ENCODE measurements around the gene EEF2. TPM values are rescaled to one million over a fixed set of nuclear protein-coding genes. Genes with fewer than 3 reads are reported as not detected.

Gene EEF2
- total RNA-seq = 1,000 to 10,000 TPM; 3,340 to 3,392 TPM

GRCh38 chr19:3984908-3985642, at the start of gene EEF2:
Gene EEF2, minus strand, starts transcription at chr19:3985463. Its CDS starts 83 bp downstream, at chr19:3985380.
- peaks cover 12% of the 10 kb centered on the region for H3K27me3 Mint-ChIP-seq
- H3K27ac Mint-ChIP-seq = peak within 1 kb of the TSS; percentile 98
- peaks cover 45% of the 10 kb centered on the region for H3K4me1 Mint-ChIP-seq
- H3K9me3 Mint-ChIP-seq = no peaks in the 10 kb centered on the region
- DNase-seq = peak; percentile 88
- peaks cover 42% of the 10 kb centered on the region for H3K36me3 Mint-ChIP-seq
- peak within 1 kb of the TSS; percentile 98 for H3K4me3 Mint-ChIP-seq

- no peaks in the 10 kb centered on the region for H3K9me3 Mint-ChIP-seq
- H3K27ac Mint-ChIP-seq = no peak overlapping the region
- no peaks in the 10 kb centered on the region for H3K27me3 Mint-ChIP-seq
- H3K36me3 Mint-ChIP-seq = no peaks in the 10 kb centered on the region
- no peaks in the 10 kb centered on the region for H3K4me1 Mint-ChIP-seq
- H3K4me3 Mint-ChIP-seq = no peak overlapping the region
- no peak for DNase-seq
Measured at GRCh38 chr19:4034048-4035017, 49.1 kb upstream of the EEF2 start.

- Mint-ChIP-seq H3K9me3 (no peaks in the 10 kb centered on the region), H3K36me3 (no peaks in the 10 kb centered on the region), H3K4me3 (no peak overlapping the region), H3K27ac (no peak overlapping the region), H3K4me1 (no peaks in the 10 kb centered on the region), H3K27me3 (no peaks in the 10 kb centered on the region)
- no peak for DNase-seq
Measured at GRCh38 chr19:4033028-4033956, 48.0 kb upstream of the EEF2 start.

- no peak for DNase-seq
- Mint-ChIP-seq H3K4me3 (no peak overlapping the region), H3K9me3 (no peaks in the 10 kb centered on the region), H3K27me3 (no peaks in the 10 kb centered on the region), H3K27ac (no peak overlapping the region), H3K4me1 (no peaks in the 10 kb centered on the region), H3K36me3 (no peaks in the 10 kb centered on the region)
Measured at GRCh38 chr19:4032436-4032835, 47.2 kb upstream of the EEF2 start.

- no peaks in the 10 kb centered on the region for H3K36me3 Mint-ChIP-seq
- no peak for DNase-seq
- no peak overlapping the region for H3K4me3 Mint-ChIP-seq
- H3K9me3 Mint-ChIP-seq = no peaks in the 10 kb centered on the region
- H3K27me3 Mint-ChIP-seq = no peaks in the 10 kb centered on the region
- H3K4me1 Mint-ChIP-seq = no peaks in the 10 kb centered on the region
- H3K27ac Mint-ChIP-seq = no peak overlapping the region
Measured at GRCh38 chr19:4031420-4031819, 46.2 kb upstream of the EEF2 start.

GRCh38 chr19:4030981-4031380, 45.7 kb upstream of the EEF2 start:
- no peaks in the 10 kb centered on the region for H3K9me3 Mint-ChIP-seq

GRCh38 chr19:4030552-4030951, 45.3 kb upstream of the EEF2 start:
- DNase-seq = no peak
- no peaks in the 10 kb centered on the region for H3K9me3 Mint-ChIP-seq
- H3K27ac Mint-ChIP-seq = no peak overlapping the region
- H3K4me1 Mint-ChIP-seq = no peaks in the 10 kb centered on the region
- no peak overlapping the region for H3K4me3 Mint-ChIP-seq
- H3K27me3 Mint-ChIP-seq = no peaks in the 10 kb centered on the region
- no peaks in the 10 kb centered on the region for H3K36me3 Mint-ChIP-seq

More at GRCh38 chr19:4030981-4031380, 45.7 kb upstream of the EEF2 start:
- Mint-ChIP-seq H3K27me3 (no peaks in the 10 kb centered on the region), H3K4me1 (no peaks in the 10 kb centered on the region), H3K4me3 (no peak overlapping the region), H3K27ac (no peak overlapping the region), H3K36me3 (no peaks in the 10 kb centered on the region)
- no peak for DNase-seq

GRCh38 chr19:4029247-4029614, 44.0 kb upstream of the EEF2 start:
- Mint-ChIP-seq H3K4me1 (no peaks in the 10 kb centered on the region), H3K9me3 (no peaks in the 10 kb centered on the region), H3K27me3 (no peaks in the 10 kb centered on the region), H3K4me3 (no peak overlapping the region), H3K27ac (no peak overlapping the region), H3K36me3 (no peaks in the 10 kb centered on the region)
- DNase-seq = no peak

GRCh38 chr19:4028334-4029246, 43.3 kb upstream of the EEF2 start:
- Mint-ChIP-seq H3K27me3 (no peaks in the 10 kb centered on the region), H3K27ac (no peak overlapping the region), H3K36me3 (no peaks in the 10 kb centered on the region), H3K9me3 (no peaks in the 10 kb centered on the region), H3K4me1 (no peaks in the 10 kb centered on the region), H3K4me3 (no peak overlapping the region)
- no peak for DNase-seq

GRCh38 chr19:4027146-4027545, 41.9 kb upstream of the EEF2 start:
- Mint-ChIP-seq H3K4me3 (no peak overlapping the region), H3K27me3 (no peaks in the 10 kb centered on the region), H3K27ac (no peak overlapping the region), H3K4me1 (no peaks in the 10 kb centered on the region), H3K9me3 (no peaks in the 10 kb centered on the region), H3K36me3 (peaks cover under 1% of the 10 kb centered on the region)
- DNase-seq = no peak

GRCh38 chr19:4025317-4025716, 40.1 kb upstream of the EEF2 start:
- Mint-ChIP-seq H3K9me3 (no peaks in the 10 kb centered on the region), H3K27ac (no peak overlapping the region)

GRCh38 chr19:4023600-4024398, 38.5 kb upstream of the EEF2 start:
- Mint-ChIP-seq H3K4me1 (no peaks in the 10 kb centered on the region), H3K9me3 (no peaks in the 10 kb centered on the region), H3K4me3 (no peak overlapping the region), H3K27me3 (no peaks in the 10 kb centered on the region), H3K27ac (no peak overlapping the region), H3K36me3 (peaks cover 8% of the 10 kb centered on the region)
- DNase-seq = no peak

More at GRCh38 chr19:4025317-4025716, 40.1 kb upstream of the EEF2 start:
- DNase-seq = no peak
- Mint-ChIP-seq H3K36me3 (peaks cover 8% of the 10 kb centered on the region), H3K4me1 (no peaks in the 10 kb centered on the region), H3K4me3 (no peak overlapping the region), H3K27me3 (no peaks in the 10 kb centered on the region)

GRCh38 chr19:4019578-4019977, 34.3 kb upstream of the EEF2 start:
- Mint-ChIP-seq H3K36me3 (peaks cover 8% of the 10 kb centered on the region), H3K27me3 (no peaks in the 10 kb centered on the region), H3K4me3 (no peak overlapping the region), H3K4me1 (no peaks in the 10 kb centered on the region), H3K9me3 (no peaks in the 10 kb centered on the region), H3K27ac (no peak overlapping the region)
- DNase-seq = no peak

All from activated naive CD8-positive, alpha-beta T cell treated with anti-CD3 and anti-CD28 coated beads for 36 hours (primary cell).